GM13977 (cell line): Measurements from ENCODE around the gene MST1.

Source experiments
- DNase-seq: peaks from one replicate; pipeline ENCODE4 v3.0.0; 2012; ENCODE audit warnings: low spot score
- CTCF ChIP-seq: IDR thresholded peaks from 2 replicates; pipeline ENCODE4 v1.5.1; 2012; ENCODE audit warnings: mild to moderate bottlenecking, control low read depth; ENCODE audit not compliant: insufficient read depth; ENCODE audit errors: extremely low read depth, missing control alignments
- in situ Hi-C: fragments of 300-500 bp; cut with MboI; formaldehyde crosslinking; loops from one replicate; pipeline ENCODE4 v1.12.0; 2022; ENCODE audit warnings: low sequenced_read_pairs, low pct_unique_long_range_greater_than_20kb, mixed read lengths, inconsistent platforms; ENCODE audit not compliant: unreplicated experiment

Gene MST1

GRCh38 chr3:49722896-49723295 is 33.6 kb upstream of the MST1 start:
- in situ Hi-C loops = no loop called here
- TF ChIP-seq CTCF = no peak
- DNase-seq = no peak

GRCh38 chr3:49721896-49722781 is 32.9 kb upstream of the MST1 start:
- in situ Hi-C loops = no loop called here
- no peak for TF ChIP-seq CTCF
- DNase-seq = no peak

GRCh38 chr3:49721596-49721895 is 32.3 kb upstream of the MST1 start:
- in situ Hi-C loops = no loop called here
- no peak for DNase-seq
- no peak for TF ChIP-seq CTCF

GRCh38 chr3:49720855-49721595 is 31.8 kb upstream of the MST1 start:
- no peak for TF ChIP-seq CTCF
- in situ Hi-C loops = no loop called here
- no peak for DNase-seq

GRCh38 chr3:49719214-49719884 is 30.1 kb upstream of the MST1 start, which contains the start of gene AMIGO3:
Gene AMIGO3 (minus strand): TSS chr3:49719684. CDS start chr3:49719465, 219 bp downstream.
- in situ Hi-C loops = no loop called here
- peak; percentile 97 for DNase-seq
- peak; percentile 56 for TF ChIP-seq CTCF

- no peak for DNase-seq
- in situ Hi-C loops = no loop called here
- peak; percentile 8 for TF ChIP-seq CTCF
Measured at GRCh38 chr3:49718858-49719213, 29.6 kb upstream of the MST1 start.
